ENCODE measurements around the gene ARID4B.

DNA sequence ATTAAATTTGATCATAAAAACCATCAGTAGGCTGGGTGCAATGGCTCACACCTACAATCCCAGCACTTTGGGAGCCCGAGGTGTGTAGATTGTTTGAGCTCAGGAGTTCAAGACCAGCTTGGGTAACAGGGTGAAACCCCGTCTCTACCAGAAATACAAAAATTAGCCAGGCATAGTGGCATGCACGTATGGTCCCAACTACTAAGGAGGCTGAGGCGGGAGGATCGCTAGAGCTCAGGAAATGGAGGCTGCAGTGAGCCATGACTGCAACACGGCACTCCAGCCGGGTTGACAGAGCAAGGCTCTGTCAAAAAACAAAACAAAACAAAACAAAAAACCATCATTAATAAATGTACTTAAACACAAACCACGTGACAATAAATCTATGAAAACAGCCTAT is 61.0 kb downstream of the ARID4B start:
- TF ChIP-seq, protein P1, sequence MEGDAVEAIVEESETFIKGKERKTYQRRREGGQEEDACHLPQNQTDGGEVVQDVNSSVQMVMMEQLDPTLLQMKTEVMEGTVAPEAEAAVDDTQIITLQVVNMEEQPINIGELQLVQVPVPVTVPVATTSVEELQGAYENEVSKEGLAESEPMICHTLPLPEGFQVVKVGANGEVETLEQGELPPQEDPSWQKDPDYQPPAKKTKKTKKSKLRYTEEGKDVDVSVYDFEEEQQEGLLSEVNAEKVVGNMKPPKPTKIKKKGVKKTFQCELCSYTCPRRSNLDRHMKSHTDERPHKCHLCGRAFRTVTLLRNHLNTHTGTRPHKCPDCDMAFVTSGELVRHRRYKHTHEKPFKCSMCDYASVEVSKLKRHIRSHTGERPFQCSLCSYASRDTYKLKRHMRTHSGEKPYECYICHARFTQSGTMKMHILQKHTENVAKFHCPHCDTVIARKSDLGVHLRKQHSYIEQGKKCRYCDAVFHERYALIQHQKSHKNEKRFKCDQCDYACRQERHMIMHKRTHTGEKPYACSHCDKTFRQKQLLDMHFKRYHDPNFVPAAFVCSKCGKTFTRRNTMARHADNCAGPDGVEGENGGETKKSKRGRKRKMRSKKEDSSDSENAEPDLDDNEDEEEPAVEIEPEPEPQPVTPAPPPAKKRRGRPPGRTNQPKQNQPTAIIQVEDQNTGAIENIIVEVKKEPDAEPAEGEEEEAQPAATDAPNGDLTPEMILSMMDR (IDR thresholded peaks at IDR 0.05; ENCODE audit: insufficient read depth, low read length), result no peak
- no peak for TF ChIP-seq GABPA (IDR thresholded peaks at IDR 0.05; ENCODE audit: low read depth)
